ENCODE data around the gene NDUFAF2.

The NDUFAF2 gene

DNA sequence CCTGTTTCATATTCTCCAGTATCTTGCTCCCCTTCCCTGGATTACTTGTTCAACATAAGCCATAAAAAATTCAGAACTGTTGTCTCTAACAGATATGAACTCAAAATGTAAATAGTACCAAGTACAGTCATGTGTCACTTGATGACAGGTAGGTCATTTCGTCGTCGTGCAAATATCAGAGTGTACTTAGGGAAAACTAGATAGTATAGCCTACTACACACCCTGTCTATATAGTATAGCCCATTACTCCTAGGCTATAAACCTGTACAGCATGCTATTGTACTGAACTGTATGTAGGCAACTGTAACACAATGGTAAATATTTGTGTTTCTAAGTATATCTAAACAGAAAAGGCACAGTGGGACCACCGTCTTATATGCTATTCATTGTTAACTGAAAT, 178.1 kb downstream of the NDUFAF2 start:
- DNase-seq, result no peak

DNA sequence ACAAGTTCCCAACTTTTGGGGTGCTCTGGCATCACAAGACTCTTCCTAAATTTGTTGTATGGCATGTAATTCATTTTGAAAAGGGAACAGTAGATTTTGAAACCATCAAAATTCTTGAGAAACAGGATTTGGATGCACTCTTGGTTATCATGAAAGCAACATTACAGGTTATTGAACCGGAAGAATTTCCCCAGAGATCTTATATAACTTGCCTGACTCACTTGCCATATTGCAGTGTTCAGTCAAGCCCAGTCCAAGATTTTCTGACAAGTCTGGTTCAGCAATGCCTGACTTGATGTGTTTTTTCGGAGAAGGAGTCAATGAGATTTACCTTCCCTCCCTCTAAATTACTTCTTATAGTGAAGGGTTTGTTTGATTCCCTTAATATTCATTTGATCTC, 185.3 kb downstream of the NDUFAF2 start:
- DNase-seq, result peak in 1 of 14 donors; percentile 0

GRCh38 chr5:61132559-61132958, 187.6 kb downstream of the NDUFAF2 start:
- DNase-seq, result no peak

DNA sequence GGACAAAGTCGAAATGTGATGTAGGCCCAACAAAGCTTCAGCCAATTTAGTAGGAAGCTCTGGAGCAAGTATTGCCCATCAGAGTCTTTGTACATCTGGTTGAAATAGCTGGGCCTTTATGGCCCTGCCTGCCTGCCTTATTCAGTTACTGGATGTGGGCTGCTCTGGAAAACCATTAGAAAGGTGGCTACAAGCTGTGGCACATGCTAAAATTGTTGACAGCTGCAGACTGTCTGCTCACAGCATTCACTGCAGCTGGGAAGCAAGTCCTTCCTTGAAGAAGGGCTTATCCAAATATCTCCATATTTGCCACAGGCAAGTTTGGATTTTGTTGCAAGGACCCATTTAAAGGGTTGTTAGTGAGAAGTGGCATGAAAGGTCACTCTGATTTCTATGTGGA, 192.8 kb downstream of the NDUFAF2 start:
- no peak for DNase-seq

DNA sequence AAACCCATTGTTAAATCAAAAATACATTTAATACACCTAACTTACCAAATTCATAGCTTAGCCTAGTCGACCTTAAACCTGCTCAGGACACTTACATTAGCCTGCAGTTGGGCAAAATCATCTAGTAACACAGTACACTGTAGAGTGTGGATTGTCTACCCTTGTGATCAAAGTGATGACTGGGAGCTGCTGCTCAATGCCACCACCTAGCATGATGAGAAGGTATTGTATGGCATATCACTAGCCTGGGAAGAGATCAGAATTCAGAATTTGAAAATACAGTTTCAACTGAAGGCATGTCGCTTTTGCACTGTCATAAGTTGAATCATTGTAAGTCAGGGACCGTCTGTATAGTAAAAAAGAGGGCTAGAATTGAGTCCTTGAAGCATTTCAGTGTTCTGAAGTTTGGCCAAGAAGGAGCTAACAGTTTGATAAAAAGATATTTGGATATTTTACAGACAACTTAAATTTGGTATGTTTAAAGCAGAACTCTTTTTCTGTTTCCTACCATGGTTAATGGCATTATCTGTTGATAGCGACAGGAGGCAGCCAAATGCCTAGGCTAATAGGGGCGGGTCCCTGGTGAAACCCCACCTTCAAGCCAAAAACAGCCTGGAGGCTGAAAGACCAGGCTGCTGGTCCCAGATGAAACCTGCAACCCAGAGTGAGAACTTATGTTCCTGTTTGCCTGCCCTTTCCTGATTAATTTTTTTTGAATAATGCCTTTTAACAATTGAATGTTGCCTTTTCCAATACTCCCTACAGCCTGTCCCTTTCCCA, 194.3 kb downstream of the NDUFAF2 start:
- DNase-seq, result no peak

GRCh38 chr5:61139931-61140330, 194.9 kb downstream of the NDUFAF2 start:
- DNase-seq, result peak in 1 of 14 donors; percentile 0

DNA sequence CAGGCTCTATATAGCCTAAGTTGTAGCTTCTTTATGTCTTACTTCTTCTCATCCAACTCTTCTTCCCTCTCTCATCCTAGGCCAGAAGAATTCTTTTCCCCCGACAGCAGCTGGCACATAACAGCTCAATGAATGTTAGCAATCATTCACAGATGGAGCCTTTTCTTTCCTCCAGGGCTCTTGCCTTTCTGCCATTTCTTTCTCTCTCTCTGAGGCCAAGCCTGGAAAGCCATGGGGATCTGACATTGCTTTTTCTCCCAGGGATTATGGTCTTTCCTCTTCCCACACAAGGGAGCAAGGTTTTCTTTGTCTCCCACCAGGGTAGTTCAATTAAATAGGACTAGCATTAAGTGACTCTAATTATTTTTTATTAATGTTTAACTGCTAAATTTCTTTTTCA, 196.8 kb downstream of the NDUFAF2 start:
- peak in 1 of 14 donors; percentile 3 for DNase-seq

GRCh38 chr5:61142391-61142790, 197.4 kb downstream of the NDUFAF2 start:
- DNase-seq, result no peak

DNA sequence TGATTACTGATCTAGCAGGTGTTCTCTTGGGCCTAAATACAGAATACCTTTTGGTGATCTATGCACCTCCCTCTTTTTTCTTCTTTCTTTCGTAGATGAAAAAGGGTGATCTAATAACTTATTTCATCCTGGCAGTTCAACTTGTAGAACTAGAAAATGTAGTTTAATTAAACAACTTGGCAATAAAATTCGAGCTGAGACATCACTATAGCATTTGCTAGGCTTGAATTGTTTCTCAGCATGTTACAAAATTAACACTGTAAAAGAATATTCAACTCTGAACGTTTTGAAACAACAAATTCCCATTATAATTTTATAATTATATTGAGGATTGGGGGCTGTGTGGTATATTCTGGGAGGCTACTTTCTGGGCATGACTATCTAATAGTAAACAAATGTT, 197.8 kb downstream of the NDUFAF2 start:
- no peak for DNase-seq

DNA sequence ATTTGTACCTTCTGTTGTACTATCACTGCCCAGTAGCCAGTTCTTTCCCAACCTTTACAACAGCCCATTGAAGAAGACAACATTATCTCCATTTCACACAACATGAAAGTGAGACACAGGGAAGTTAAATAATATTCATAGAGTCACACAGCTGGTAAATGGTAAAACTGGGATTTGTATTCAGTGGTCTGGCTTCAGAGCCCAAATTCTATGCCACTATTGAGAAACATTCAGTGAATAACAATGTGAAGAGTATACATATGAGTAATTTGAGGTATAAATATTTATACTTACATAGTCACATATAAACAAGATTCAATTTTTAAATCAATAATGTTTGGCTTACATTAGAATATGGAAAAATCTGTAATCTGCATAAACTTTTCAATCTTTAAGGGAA, 203.5 kb downstream of the NDUFAF2 start:
- DNase-seq, result no peak

DNA sequence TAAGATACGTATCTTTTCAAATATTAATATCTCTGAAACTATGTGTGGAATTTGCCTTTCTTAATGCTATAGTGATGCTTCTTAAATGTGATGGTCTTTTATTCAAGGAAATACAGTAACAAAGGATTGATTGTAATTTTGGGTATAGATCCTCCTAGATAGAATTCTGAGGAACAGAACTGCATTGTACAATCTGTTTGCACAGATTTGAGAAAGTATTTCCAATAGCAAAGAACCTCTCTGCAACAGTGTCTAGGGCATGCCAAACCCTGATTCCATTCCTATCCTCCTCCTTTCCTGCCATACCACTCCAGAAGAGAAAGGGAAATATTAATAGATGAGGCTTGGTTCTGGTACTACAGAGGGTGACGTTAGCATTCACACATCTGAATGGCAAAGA, 206.9 kb downstream of the NDUFAF2 start:
- DNase-seq, result no peak

DNA sequence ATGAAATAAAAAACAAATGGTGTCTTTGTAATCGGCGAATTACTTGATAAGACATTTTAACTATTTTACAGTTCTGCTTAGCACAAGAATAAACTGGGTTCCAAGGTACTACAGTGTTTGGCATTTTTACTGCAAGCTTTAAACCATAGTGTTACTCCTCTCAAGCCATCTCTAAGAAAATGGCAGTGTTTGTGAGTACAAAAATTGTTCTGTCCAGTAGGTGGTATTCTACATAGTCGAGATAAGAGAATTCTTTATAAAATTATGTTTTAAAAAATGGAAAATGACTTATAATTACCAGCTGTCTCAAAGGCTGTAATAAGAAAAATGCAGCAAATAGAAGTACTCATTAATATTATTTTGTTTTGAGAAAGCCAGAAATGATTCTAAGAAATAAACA, 214.1 kb downstream of the NDUFAF2 start:
- no peak for DNase-seq

DNA sequence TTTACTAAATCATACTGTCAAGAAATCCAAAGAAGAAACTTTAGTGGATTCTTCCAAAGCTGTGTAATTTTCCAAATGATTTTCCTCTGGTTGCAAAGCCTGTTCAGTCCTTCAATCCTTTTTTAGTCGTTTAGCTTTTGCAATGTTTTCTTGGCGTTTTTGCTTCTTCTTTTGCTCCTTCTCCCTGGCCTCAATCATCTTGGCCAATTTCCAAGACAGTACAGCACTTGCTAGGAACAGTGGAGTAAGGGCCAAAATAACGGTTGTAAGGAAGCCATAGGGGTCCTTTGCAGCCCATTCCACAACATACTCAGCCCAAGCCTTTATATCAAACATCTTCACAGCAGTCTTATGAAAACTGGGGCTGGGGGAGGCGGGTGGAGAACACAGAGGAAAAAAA, 214.8 kb downstream of the NDUFAF2 start:
- no peak for DNase-seq

DNA sequence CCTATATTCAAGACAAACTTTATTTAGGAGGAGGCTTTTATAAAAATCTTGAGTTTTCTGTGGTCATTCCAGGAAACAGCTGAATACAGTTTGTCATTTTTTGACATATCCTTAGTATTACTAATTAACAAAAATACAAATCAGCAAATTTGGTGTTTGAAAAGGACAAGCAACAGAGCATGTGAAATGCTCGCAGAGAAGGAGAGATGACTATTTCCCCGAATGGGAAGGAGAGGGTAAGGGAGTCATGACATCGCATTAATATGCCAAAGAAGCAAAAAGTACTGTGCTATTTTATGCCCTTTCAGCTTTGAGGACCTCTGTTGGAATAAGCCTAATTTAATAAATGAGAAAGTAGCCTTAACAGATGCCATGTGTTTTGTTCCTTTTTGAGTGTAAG, 215.5 kb downstream of the NDUFAF2 start:
- no peak for DNase-seq

DNA sequence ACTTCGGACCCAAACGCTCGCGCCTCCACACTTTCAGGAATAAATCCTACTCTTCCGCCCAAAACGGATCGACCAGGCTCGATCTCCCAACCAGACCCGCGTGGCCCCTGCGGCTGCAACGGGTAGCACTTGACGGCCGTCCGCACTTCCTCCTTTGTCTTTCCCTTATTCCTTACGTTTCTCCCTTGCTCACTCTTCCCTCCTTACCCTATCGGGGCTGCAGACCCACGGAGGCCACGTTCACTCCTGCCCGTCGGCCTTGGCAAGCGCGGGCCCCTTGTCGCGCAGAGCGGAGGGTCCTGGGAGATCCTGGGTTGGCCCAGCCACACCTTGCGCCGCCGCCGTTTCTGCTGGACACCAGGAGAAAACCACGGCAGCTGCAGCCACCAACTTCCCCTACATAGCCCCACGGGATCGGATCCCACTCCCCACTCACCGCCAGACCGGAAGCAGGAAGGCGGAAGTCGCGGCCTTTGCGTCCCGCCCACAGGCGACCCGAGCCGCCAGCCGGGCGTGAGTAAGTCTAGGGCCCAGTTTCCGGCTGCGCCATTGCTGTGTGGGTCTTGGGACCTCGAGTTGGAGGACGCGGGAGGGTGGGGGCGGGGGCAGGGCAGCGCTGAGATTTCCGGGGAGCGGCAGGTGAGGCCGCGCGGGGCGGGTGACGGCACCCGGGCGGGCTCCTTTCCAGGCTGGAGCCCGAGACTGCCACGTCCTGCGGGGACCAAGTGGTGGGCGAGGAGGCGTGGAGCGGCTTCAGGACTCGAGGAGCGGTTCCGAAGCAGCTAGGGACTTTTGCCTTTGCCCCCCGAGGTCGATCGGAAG, 217.2 kb downstream of the NDUFAF2 start, which contains the start of gene SMIM15:
SMIM15 (minus strand) TSS at position 459 of the 822 bp plus-strand sequence. CDS start 2,297 bp downstream, outside the sequence.
- DNase-seq, result peak; percentile 22 to 90 (median 80)

- DNase-seq, result peak in 4 of 14 donors; percentile 6 to 59 (median 40)
Observed at GRCh38 chr5:61162832-61163567, 218.0 kb downstream of the NDUFAF2 start.

- DNase-seq, result no peak
Observed at GRCh38 chr5:61163905-61164304, 218.9 kb downstream of the NDUFAF2 start.

DNA sequence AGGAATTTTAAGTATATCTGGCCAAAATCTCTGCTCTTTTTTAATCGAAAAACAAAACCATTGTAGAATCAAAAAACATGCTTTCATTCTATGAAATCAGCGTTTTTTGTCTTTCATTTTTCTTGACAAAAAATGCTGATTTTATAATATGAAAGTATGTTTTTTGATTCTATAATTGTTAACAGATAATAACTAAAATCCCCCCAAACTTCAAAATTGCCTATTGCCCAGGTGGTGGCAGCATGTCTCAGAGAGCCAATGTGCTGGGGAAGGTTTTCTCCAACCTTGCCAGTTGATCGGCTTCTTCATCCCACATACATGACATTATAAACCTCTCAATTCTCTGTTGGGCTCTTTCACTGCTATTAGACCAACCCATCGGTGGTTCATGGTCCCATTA, 222.4 kb downstream of the NDUFAF2 start:
- DNase-seq, result peak in 1 of 14 donors; percentile 19

GRCh38 chr5:61168951-61169350, 223.9 kb downstream of the NDUFAF2 start:
- DNase-seq, result no peak

DNA sequence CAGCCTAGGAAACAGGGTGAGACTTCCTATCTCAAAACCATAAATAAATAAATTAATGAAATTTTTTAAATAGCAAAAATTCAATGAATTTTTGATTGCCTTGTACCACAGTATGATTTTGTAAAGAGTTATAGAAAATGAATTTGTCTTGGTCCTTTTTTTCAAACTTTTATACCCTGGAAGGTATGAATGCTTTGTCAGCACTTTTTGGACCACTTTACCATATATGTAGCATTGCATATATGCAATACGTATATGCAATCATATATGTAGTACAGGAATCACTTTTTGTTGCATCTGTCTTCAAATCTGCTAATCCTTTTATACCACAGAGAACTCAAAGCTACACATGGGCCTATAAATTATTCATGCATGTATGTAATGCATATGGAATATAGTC, 226.5 kb downstream of the NDUFAF2 start:
- DNase-seq, result no peak

- DNase-seq, result no peak
Observed at GRCh38 chr5:61176631-61177030, 231.6 kb downstream of the NDUFAF2 start.

DNA sequence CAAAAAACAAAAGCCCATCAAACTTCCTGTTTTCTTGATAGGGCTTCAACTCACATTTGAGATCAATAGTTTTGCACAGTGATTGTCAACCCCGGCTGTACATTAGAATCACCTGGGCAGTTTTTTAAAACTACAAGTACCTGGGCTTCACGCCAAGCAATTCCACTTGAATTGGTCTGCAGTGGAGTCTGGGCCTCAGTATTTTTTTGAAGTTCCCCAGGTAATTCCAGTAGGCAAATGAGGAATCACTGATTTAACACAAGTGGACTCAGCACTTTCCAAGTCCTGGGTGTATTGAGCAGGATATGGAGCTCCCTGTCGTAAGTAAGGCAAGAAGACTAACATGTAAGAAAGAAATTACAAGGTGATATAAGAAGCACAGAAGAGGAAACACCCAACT, 232.1 kb downstream of the NDUFAF2 start:
- DNase-seq, result no peak

- peak in 2 of 14 donors; percentile 1 to 4 for DNase-seq
Observed at GRCh38 chr5:61177716-61178115, 232.7 kb downstream of the NDUFAF2 start.

All from C1 segment of cervical spinal cord (tissue), 14 donors.